ENCODE measurements around the gene LPAR1. TPM values are rescaled to one million over a fixed set of nuclear protein-coding genes. Genes with fewer than 3 reads are reported as not detected.

Gene LPAR1
- total RNA-seq, 1 donor from 2014 or later: 36.0 TPM

DNA sequence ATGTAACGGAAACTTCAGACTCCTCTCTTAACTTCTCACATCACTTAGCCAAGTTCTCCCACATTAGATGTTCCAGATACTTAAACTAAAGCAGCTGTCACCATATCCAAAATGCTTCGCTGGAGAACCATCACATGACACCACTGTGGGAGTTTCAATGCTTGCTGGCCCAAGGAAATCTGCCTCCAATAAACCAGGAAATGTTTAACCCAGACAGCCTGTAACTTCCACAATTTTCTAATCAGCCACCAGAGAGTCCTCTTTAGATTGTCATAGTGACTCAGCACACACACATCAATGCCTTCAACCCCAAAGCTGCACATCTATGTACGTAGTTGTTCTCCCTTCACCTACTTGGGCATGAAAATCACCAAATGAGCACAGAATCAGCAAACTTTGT is 118.7 kb downstream of the LPAR1 start:
- peaks cover 2% of the 10 kb centered on the region for H3K9me3 Mint-ChIP-seq
- peaks cover 5% of the 10 kb centered on the region for H3K36me3 Mint-ChIP-seq
- TF ChIP-seq EZH2 (IDR thresholded peaks at IDR 0.05): no peak
- no peaks in the 10 kb centered on the region for H3K4me1 Mint-ChIP-seq
- H3K4me3 Mint-ChIP-seq: no peak overlapping the region
- H3K9me3 ChIP-seq (ENCODE audit: low read depth): no peaks in the 10 kb centered on the region
- H2AFZ ChIP-seq (replicated peaks): no peak overlapping the region
- no peaks in the 10 kb centered on the region for H3K4me1 ChIP-seq
- no peak overlapping the region for H3K27ac Mint-ChIP-seq
- H3K4me3 ChIP-seq: no peak overlapping the region
- no peak for DNase-seq (ENCODE audit: low spot score)
- no peaks in the 10 kb centered on the region for H3K27me3 Mint-ChIP-seq (ENCODE audit: insufficient read depth, low read depth)
- no peaks in the 10 kb centered on the region for H4K20me1 ChIP-seq (ENCODE audit: low read depth)
- no peaks in the 10 kb centered on the region for H3F3A ChIP-seq (ENCODE audit: low read depth)
- H3K36me3 ChIP-seq: no peaks in the 10 kb centered on the region
- no peak overlapping the region for H3K27ac ChIP-seq
- no peaks in the 10 kb centered on the region for H3K27me3 ChIP-seq
- H3K79me2 ChIP-seq (ENCODE audit: low read depth): no peaks in the 10 kb centered on the region
- H3K9ac ChIP-seq: no peak overlapping the region
- H3K4me2 ChIP-seq: no peak overlapping the region

DNA sequence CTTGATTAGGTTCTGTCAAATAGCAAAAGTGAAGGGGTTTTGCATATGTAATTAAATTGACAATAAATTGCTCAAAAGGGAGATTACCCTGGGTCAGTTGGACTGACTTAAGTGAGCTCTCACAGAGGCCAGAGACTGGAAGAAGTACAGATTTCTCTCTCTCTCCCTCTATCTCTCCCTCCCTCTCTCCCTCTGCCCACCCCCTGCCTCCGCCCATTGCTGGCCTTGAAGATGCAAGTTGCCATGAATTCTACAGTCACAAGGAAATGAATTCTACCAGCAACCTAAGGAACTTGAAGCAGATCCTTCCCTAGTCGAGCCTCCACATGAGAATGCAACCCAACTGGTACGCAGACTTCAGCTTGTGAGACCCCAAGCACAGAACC is 119.2 kb downstream of the LPAR1 start:
- DNase-seq (ENCODE audit: low spot score): no peak
- H3K27me3 Mint-ChIP-seq (ENCODE audit: insufficient read depth, low read depth): no peaks in the 10 kb centered on the region
- no peaks in the 10 kb centered on the region for H3K79me2 ChIP-seq (ENCODE audit: low read depth)

DNA sequence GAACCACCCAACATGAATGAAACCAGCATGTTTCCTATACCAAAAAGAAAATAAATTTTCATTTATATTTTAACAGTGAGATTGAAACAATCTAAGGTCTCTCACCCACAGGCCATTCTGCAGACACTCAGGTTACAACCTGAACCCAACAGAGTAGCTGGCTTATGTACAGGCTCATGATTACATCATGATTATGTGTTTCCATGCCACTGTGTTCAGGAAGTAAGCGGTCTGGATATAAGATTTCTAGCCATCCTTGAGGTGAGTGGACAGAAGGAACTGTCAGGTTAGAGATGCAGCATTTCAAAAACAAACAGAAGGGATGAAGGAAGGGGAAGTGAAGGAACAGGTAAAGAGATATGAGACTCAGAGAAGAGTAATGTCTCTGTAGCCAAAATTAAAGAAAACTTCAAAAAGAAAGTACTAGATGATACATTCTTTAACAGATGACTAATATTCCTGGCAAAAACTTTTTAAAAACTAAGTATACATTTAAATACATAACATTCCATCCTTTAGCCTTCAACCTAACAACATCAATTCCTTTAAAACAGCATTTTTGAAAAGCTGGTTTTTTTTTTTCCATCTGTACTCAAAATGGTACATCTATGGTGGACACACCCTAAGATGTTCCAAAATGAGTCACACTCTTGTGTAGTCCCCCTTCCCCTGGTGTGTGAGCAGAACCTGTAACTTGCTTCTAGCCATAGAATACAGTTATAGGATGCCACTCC is 119.8 kb downstream of the LPAR1 start:
- Histone ChIP-seq H3K4me2 (no peak overlapping the region), H3K79me2 (ENCODE audit: low read depth) (no peaks in the 10 kb centered on the region), H3K27me3 (no peaks in the 10 kb centered on the region), H3K9me3 (ENCODE audit: low read depth) (no peaks in the 10 kb centered on the region), H3K27ac (no peak overlapping the region), H3F3A (ENCODE audit: low read depth) (no peaks in the 10 kb centered on the region), H3K36me3 (no peaks in the 10 kb centered on the region), H4K20me1 (ENCODE audit: low read depth) (no peaks in the 10 kb centered on the region), H3K9ac (no peak overlapping the region), H3K4me3 (no peak overlapping the region), H2AFZ (replicated peaks) (no peak overlapping the region), H3K4me1 (no peaks in the 10 kb centered on the region)
- DNase-seq (ENCODE audit: low spot score): no peak
- no peaks in the 10 kb centered on the region for H3K27me3 Mint-ChIP-seq (ENCODE audit: insufficient read depth, low read depth)
- peaks cover 10% of the 10 kb centered on the region for H3K9me3 Mint-ChIP-seq
- peaks cover 2% of the 10 kb centered on the region for H3K4me1 Mint-ChIP-seq
- no peak overlapping the region for H3K4me3 Mint-ChIP-seq
- no peak overlapping the region for H3K27ac Mint-ChIP-seq
- TF ChIP-seq EZH2phosphoT487 (IDR thresholded peaks at IDR 0.05) (no peak), EZH2 (IDR thresholded peaks at IDR 0.05) (no peak)
- peaks cover 7% of the 10 kb centered on the region for H3K36me3 Mint-ChIP-seq

More for the DNA sequence above, 119.2 kb downstream of the LPAR1 start:
- Mint-ChIP-seq H3K4me1 (no peaks in the 10 kb centered on the region), H3K36me3 (peaks cover 5% of the 10 kb centered on the region), H3K27ac (no peak overlapping the region), H3K4me3 (no peak overlapping the region), H3K9me3 (peaks cover 7% of the 10 kb centered on the region)
- TF ChIP-seq, protein P1, sequence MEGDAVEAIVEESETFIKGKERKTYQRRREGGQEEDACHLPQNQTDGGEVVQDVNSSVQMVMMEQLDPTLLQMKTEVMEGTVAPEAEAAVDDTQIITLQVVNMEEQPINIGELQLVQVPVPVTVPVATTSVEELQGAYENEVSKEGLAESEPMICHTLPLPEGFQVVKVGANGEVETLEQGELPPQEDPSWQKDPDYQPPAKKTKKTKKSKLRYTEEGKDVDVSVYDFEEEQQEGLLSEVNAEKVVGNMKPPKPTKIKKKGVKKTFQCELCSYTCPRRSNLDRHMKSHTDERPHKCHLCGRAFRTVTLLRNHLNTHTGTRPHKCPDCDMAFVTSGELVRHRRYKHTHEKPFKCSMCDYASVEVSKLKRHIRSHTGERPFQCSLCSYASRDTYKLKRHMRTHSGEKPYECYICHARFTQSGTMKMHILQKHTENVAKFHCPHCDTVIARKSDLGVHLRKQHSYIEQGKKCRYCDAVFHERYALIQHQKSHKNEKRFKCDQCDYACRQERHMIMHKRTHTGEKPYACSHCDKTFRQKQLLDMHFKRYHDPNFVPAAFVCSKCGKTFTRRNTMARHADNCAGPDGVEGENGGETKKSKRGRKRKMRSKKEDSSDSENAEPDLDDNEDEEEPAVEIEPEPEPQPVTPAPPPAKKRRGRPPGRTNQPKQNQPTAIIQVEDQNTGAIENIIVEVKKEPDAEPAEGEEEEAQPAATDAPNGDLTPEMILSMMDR (IDR thresholded peaks at IDR 0.05): no peak
- TF ChIP-seq EZH2 (IDR thresholded peaks at IDR 0.05) (no peak), EZH2phosphoT487 (IDR thresholded peaks at IDR 0.05) (no peak)
- Histone ChIP-seq H3K36me3 (no peaks in the 10 kb centered on the region), H3K27ac (no peak overlapping the region), H3K4me1 (no peaks in the 10 kb centered on the region), H3F3A (ENCODE audit: low read depth) (no peaks in the 10 kb centered on the region), H2AFZ (replicated peaks) (no peak overlapping the region), H3K4me3 (no peak overlapping the region), H4K20me1 (ENCODE audit: low read depth) (no peaks in the 10 kb centered on the region), H3K9ac (no peak overlapping the region), H3K27me3 (no peaks in the 10 kb centered on the region), H3K4me2 (no peak overlapping the region), H3K9me3 (ENCODE audit: low read depth) (no peaks in the 10 kb centered on the region)

DNA sequence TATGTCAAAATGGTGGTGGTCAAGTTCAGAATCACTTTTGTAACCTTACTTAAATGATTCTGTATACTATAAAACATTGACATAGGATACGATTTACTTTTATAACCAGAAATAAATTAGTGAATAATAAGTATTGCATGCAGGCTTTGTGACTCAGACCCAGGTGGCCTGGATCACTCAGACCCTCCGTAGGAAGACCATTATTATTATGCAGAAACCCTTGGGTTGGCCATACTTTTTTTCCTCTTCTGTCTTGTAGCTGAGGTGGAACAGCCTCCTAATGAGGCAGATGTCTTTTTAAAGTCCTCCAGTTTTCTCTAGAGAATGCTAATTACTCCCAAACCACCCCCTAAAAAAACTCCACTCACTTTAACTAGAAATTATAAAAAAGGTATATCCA is 121.9 kb downstream of the LPAR1 start:
- Mint-ChIP-seq H3K36me3 (peaks cover 6% of the 10 kb centered on the region), H3K27me3 (ENCODE audit: insufficient read depth, low read depth) (no peaks in the 10 kb centered on the region), H3K4me1 (peaks cover 14% of the 10 kb centered on the region), H3K27ac (no peak overlapping the region), H3K9me3 (peaks cover 12% of the 10 kb centered on the region), H3K4me3 (no peak overlapping the region)
- H3F3A ChIP-seq (ENCODE audit: low read depth): no peaks in the 10 kb centered on the region
- H3K27ac ChIP-seq: no peak overlapping the region
- H3K9me3 ChIP-seq (ENCODE audit: low read depth): no peaks in the 10 kb centered on the region
- H4K20me1 ChIP-seq (ENCODE audit: low read depth): no peaks in the 10 kb centered on the region
- DNase-seq (ENCODE audit: low spot score): no peak
- no peaks in the 10 kb centered on the region for H3K79me2 ChIP-seq (ENCODE audit: low read depth)
- H3K4me2 ChIP-seq: no peak overlapping the region
- H3K4me3 ChIP-seq: no peak overlapping the region
- no peak overlapping the region for H3K9ac ChIP-seq
- no peak overlapping the region for H2AFZ ChIP-seq (replicated peaks)
- no peaks in the 10 kb centered on the region for H3K36me3 ChIP-seq
- no peaks in the 10 kb centered on the region for H3K27me3 ChIP-seq
- no peak for TF ChIP-seq EZH2 (IDR thresholded peaks at IDR 0.05)
- TF ChIP-seq, protein P1 (IDR thresholded peaks at IDR 0.05): no peak
- TF ChIP-seq EZH2phosphoT487 (IDR thresholded peaks at IDR 0.05): no peak
- no peaks in the 10 kb centered on the region for H3K4me1 ChIP-seq
